Mesenchymal stem cell (in vitro differentiated cells and primary cell): ENCODE data around the gene NEDD9.

ENCODE experiments used
- DNase-seq: peaks from one replicate; pipeline ENCODE4 v3.0.0-alpha.2; 2013
- H2AFZ ChIP-seq: one replicate; pipeline ENCODE4 v1.6.1; 2013; ENCODE audit warnings: low read depth, mild to moderate bottlenecking, control low read depth, inconsistent platforms, low read length, moderate library complexity
- H2AK5ac ChIP-seq: 2 replicates; pipeline ENCODE4 v1.6.1; 2013; ENCODE audit warnings: low read length, moderate library complexity, mild to moderate bottlenecking, inconsistent platforms; ENCODE audit not compliant: severe bottlenecking
- H2BK120ac ChIP-seq: one replicate; pipeline ENCODE4 v1.6.1; 2013; ENCODE audit warnings: low read depth, mild to moderate bottlenecking, inconsistent platforms, low read length, moderate library complexity
- H2BK12ac ChIP-seq, 2 experiments: one replicate each; pipeline ENCODE4 v1.6.1; 2013; ENCODE audit warnings: inconsistent platforms in 2 of 2, low read length in 2 of 2, mild to moderate bottlenecking in 2 of 2, moderate library complexity in 2 of 2, control low read depth in 1 of 2
- H2BK15ac ChIP-seq: one replicate; pipeline ENCODE4 v1.6.1; 2013; ENCODE audit warnings: mild to moderate bottlenecking, low read depth, inconsistent platforms; ENCODE audit not compliant: poor library complexity, severe bottlenecking
- H2BK5ac ChIP-seq: 2 replicates; pipeline ENCODE4 v1.6.1; 2013; ENCODE audit warnings: low read depth, mild to moderate bottlenecking, low read length, control low read depth, inconsistent platforms; ENCODE audit not compliant: poor library complexity, severe bottlenecking
- H3K14ac ChIP-seq, 2 experiments: one replicate each; pipeline ENCODE4 v1.6.1; 2013; ENCODE audit warnings: inconsistent platforms in 2 of 2, low read length in 2 of 2, control low read depth in 1 of 2, mild to moderate bottlenecking in 1 of 2, moderate library complexity in 1 of 2
- H3K18ac ChIP-seq, 2 experiments: one replicate each; pipeline ENCODE4 v1.6.1; 2013; ENCODE audit warnings: inconsistent platforms in 2 of 2, low read length in 2 of 2, control low read depth in 1 of 2, low read depth in 1 of 2, mild to moderate bottlenecking in 1 of 2
- H3K23ac ChIP-seq, 2 experiments: one replicate each; pipeline ENCODE4 v1.6.1; 2013; ENCODE audit warnings: inconsistent platforms in 2 of 2, low read length in 2 of 2, mild to moderate bottlenecking in 2 of 2, moderate library complexity in 2 of 2, control low read depth in 1 of 2
- H3K27ac ChIP-seq: 2 replicates; pipeline ENCODE4 v1.5.1; 2013; ENCODE audit warnings: mild to moderate bottlenecking, moderate library complexity, low read length, control low read depth, inconsistent platforms; ENCODE audit not compliant: poor library complexity, severe bottlenecking
- H3K27me3 ChIP-seq, 2 experiments: 2 replicates each; pipeline versions ENCODE4 v1.6.1 to v1.7.0; 2013; ENCODE audit warnings: low read length in 2 of 2, mild to moderate bottlenecking in 2 of 2, moderate library complexity in 2 of 2, control low read depth in 1 of 2, inconsistent platforms in 1 of 2; ENCODE audit not compliant: control insufficient read depth in 1 of 2, insufficient read depth in 1 of 2
- H3K36me3 ChIP-seq, 2 experiments: 2 replicates each; pipeline versions ENCODE4 v1.6.1 to v1.7.0; 2013; ENCODE audit warnings: low read length in 2 of 2, control low read depth in 1 of 2, inconsistent platforms in 1 of 2, low read depth in 1 of 2, mild to moderate bottlenecking in 1 of 2; ENCODE audit not compliant: insufficient read depth in 2 of 2, control insufficient read depth in 1 of 2
- H3K4ac ChIP-seq, 2 experiments: one replicate each; pipeline ENCODE4 v1.6.1; 2013; ENCODE audit warnings: inconsistent platforms in 2 of 2, low read length in 2 of 2, mild to moderate bottlenecking in 2 of 2, moderate library complexity in 2 of 2, control low read depth in 1 of 2, low read depth in 1 of 2
- H3K4me1 ChIP-seq: 2 replicates; pipeline ENCODE4 v1.6.1; 2013; ENCODE audit warnings: low read depth, low read length, control low read depth; ENCODE audit not compliant: control insufficient read depth, insufficient read depth
- H3K4me2 ChIP-seq: 2 replicates; pipeline ENCODE4 v1.6.1; 2013; ENCODE audit warnings: low read length, mild to moderate bottlenecking, inconsistent platforms; ENCODE audit not compliant: poor library complexity, severe bottlenecking
- H3K4me3 ChIP-seq, 2 experiments: 2 replicates each; pipeline versions ENCODE4 v1.5.1 to v1.7.0; 2013; ENCODE audit warnings: low read length in 2 of 2, mild to moderate bottlenecking in 2 of 2, control low read depth in 1 of 2, low read depth in 1 of 2; ENCODE audit not compliant: insufficient read depth in 1 of 2
- H3K79me1 ChIP-seq: replicated peaks from 2 replicates; pipeline ENCODE4 v1.6.1; 2013; ENCODE audit warnings: mild to moderate bottlenecking, control low read depth, low read length, inconsistent platforms; ENCODE audit not compliant: poor library complexity, severe bottlenecking
- H3K9ac ChIP-seq: 2 replicates; pipeline ENCODE4 v1.7.0; 2013; ENCODE audit warnings: mild to moderate bottlenecking, low read length, moderate library complexity
- H3K9me3 ChIP-seq: 2 replicates; pipeline ENCODE4 v1.7.0; 2013; ENCODE audit warnings: mild to moderate bottlenecking, low read length; ENCODE audit not compliant: control insufficient read depth
- H4K8ac ChIP-seq: one replicate; pipeline ENCODE4 v1.6.1; 2013; ENCODE audit warnings: inconsistent platforms, mild to moderate bottlenecking, low read length, moderate library complexity
- H4K91ac ChIP-seq: one replicate; pipeline ENCODE4 v1.6.1; 2013; ENCODE audit warnings: mild to moderate bottlenecking, low read length, inconsistent platforms
- WGBS: methylation state at CpG from one replicate; pipeline ENCODE4 v1.1.7; 2013; ENCODE audit warnings: mixed read lengths; 5-methylcytosine and 5-hydroxymethylcytosine counted together

NEDD9 gene

GRCh38 chr6:11232770-11233626 is 530 bp upstream of the NEDD9 start:
- H3K4me3 ChIP-seq = peak overlapping the region in 1 of 2 experiments; percentile 86
- no peaks in the 10 kb centered on the region for H3K9me3 ChIP-seq
- no peak overlapping the region for H2AFZ ChIP-seq
- no peak overlapping the region for H4K91ac ChIP-seq
- H2AK5ac ChIP-seq = peak overlapping the region; percentile 4
- H3K23ac ChIP-seq = no peak overlapping the region
- peaks cover 6% of the 10 kb centered on the region for H3K79me1 ChIP-seq
- H3K9ac ChIP-seq = peak overlapping the region; percentile 93
- no peak for DNase-seq
- no peak overlapping the region for H2BK5ac ChIP-seq
- H3K4me1 ChIP-seq = peaks cover 14% of the 10 kb centered on the region
- H4K8ac ChIP-seq = no peak overlapping the region
- WGBS = 19% methylated on average over 21 of the region's 23 CpGs
- H3K36me3 ChIP-seq = no peaks in the 10 kb centered on the region
- no peak overlapping the region for H2BK120ac ChIP-seq
- H2BK15ac ChIP-seq = peak overlapping the region; percentile 75
- peak overlapping the region in 1 of 2 experiments; percentile 77 for H2BK12ac ChIP-seq
- no peaks in the 10 kb centered on the region for H3K27me3 ChIP-seq
- H3K4me2 ChIP-seq = peak overlapping the region; percentile 72
- H3K27ac ChIP-seq = peak overlapping the region; percentile 77
- peak overlapping the region in 1 of 2 experiments; percentile 73 for H3K4ac ChIP-seq
- H3K18ac ChIP-seq = peak overlapping the region; percentile 26 to 37
- H3K14ac ChIP-seq = no peak overlapping the region

- peak overlapping the region; percentile 83 for H3K27ac ChIP-seq
- no peak overlapping the region for H3K23ac ChIP-seq
- H2BK15ac ChIP-seq = no peak overlapping the region
- peak overlapping the region; percentile 78 for H3K4me2 ChIP-seq
- H3K14ac ChIP-seq = no peak overlapping the region
- H2AK5ac ChIP-seq = no peak overlapping the region
- peaks cover 6% of the 10 kb centered on the region for H3K79me1 ChIP-seq
- peak; percentile 89 for DNase-seq
- H3K27me3 ChIP-seq = no peaks in the 10 kb centered on the region
- H3K18ac ChIP-seq = peak overlapping the region; percentile 66 to 69
- no peak overlapping the region for H2BK5ac ChIP-seq
- H2AFZ ChIP-seq = no peak overlapping the region
- H3K4me1 ChIP-seq = peaks cover 12% of the 10 kb centered on the region
- H3K9ac ChIP-seq = peak overlapping the region; percentile 93
- no peaks in the 10 kb centered on the region for H3K9me3 ChIP-seq
- H4K8ac ChIP-seq = no peak overlapping the region
- no peak overlapping the region for H4K91ac ChIP-seq
- H2BK120ac ChIP-seq = no peak overlapping the region
- H3K4ac ChIP-seq = no peak overlapping the region
- 12% methylated on average over 6 of the region's 6 CpGs for WGBS
- no peak overlapping the region for H2BK12ac ChIP-seq
- no peaks in the 10 kb centered on the region for H3K36me3 ChIP-seq
- H3K4me3 ChIP-seq = peak overlapping the region; percentile 80 to 86
Measured at GRCh38 chr6:11231564-11232192, 790 bp downstream of the NEDD9 start.

DNA sequence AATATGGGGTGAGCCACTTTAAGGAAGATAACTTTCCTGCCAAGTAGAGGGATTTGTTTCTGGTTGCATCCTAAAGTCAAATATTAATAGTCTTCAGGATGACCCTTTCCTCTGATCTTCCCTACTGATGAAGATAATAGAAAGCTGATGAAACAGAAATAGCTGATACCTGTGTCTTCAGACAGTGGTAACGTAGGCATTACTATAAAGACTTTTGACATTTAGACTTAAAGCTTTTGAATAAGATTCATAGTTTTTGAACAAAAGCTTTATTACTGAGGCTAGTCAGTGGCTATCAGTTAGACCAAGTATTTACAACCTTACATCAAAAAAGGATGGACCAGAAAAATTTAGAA is 1.4 kb downstream of the NEDD9 start:
- Histone ChIP-seq H2BK15ac (no peak overlapping the region), H3K18ac (no peak overlapping the region), H2AK5ac (no peak overlapping the region), H3K4ac (no peak overlapping the region), H3K27me3 (no peaks in the 10 kb centered on the region), H3K4me1 (peaks cover 9% of the 10 kb centered on the region), H3K4me2 (peak overlapping the region; percentile 78), H3K9me3 (no peaks in the 10 kb centered on the region), H2BK120ac (no peak overlapping the region), H2BK12ac (no peak overlapping the region), H4K8ac (no peak overlapping the region), H2AFZ (no peak overlapping the region), H3K79me1 (peaks cover 6% of the 10 kb centered on the region), H3K36me3 (no peaks in the 10 kb centered on the region), H2BK5ac (no peak overlapping the region), H3K27ac (peak overlapping the region; percentile 83), H3K23ac (no peak overlapping the region), H3K4me3 (no peak overlapping the region), H4K91ac (no peak overlapping the region), H3K9ac (peak overlapping the region; percentile 93), H3K14ac (no peak overlapping the region)
- no peak for DNase-seq
- WGBS = no CpG with 5 or more reads among the region's 1 CpG
